ENCODE data around the gene EXOC3. TPM values are rescaled to one million over a fixed set of nuclear protein-coding genes. Genes with fewer than 3 reads are reported as not detected.
A peak's percentile ranks its signal among the peaks of the same experiment; 100 is the strongest.

Gene EXOC3
- 10 to 100 TPM; 38.6 to 53.7 TPM for total RNA-seq
- polyA plus RNA-seq (2013, experiment 1 of 2): 41.4 TPM
- 38.3 TPM for polyA plus RNA-seq (2013, experiment 2 of 2)
- long read RNA-seq, experiment 1, partial matches to known transcripts: 10 of 16 reads
- long read RNA-seq, experiment 1, other reads (novel, unspliced or antisense): 1 of 16 reads
- long read RNA-seq, experiment 2, partial matches to known transcripts: 6 of 18 reads
- long read RNA-seq, experiment 2, other reads (novel, unspliced or antisense): 7 of 18 reads
- long read RNA-seq, experiment 3, transcript EXOC3-209 (13 exons, 2,825 nt): major isoform, 20 of 36 reads
- long read RNA-seq, experiment 3, partial matches to known transcripts: 8 of 36 reads
- long read RNA-seq, experiment 3, other reads (novel, unspliced or antisense): 4 of 36 reads
- long read RNA-seq, experiment 4, partial matches to known transcripts: 6 of 8 reads
- long read RNA-seq, experiment 4, other reads (novel, unspliced or antisense): 1 of 8 reads

- H3K27ac Mint-ChIP-seq: peak within 1 kb of the TSS; percentile 85
- H3K27me3 ChIP-seq (ENCODE audit: control insufficient read depth, insufficient read depth, low read length, poor library complexity, severe bottlenecking): no peaks in the 10 kb centered on the region
- H3K4me3 ChIP-seq (ENCODE audit: low read length): peak within 1 kb of the TSS; percentile 97
- no peaks in the 10 kb centered on the region for H3K9me3 Mint-ChIP-seq
- peaks cover 16% of the 10 kb centered on the region for H3K36me3 Mint-ChIP-seq (ENCODE audit: low read depth)
- no peaks in the 10 kb centered on the region for H3K9me3 ChIP-seq (ENCODE audit: control insufficient read depth, low read length)
- peak within 1 kb of the TSS; percentile 16 for H3K27ac ChIP-seq (ENCODE audit: low read depth, low read length)
- peak within 1 kb of the TSS; percentile 87 for H3K4me3 Mint-ChIP-seq
- H3K4me1 Mint-ChIP-seq: peaks cover 4% of the 10 kb centered on the region
- peaks cover 11% of the 10 kb centered on the region for H3K36me3 ChIP-seq (ENCODE audit: control insufficient read depth, insufficient read depth, low read length)
- TF ChIP-seq CTCF (conservative IDR thresholded peaks at IDR 0.05): no peak
- H3K4me1 ChIP-seq (ENCODE audit: control insufficient read depth, insufficient read depth, low read length): peaks cover 6% of the 10 kb centered on the region
- DNase-seq: peak; percentile 89
- H3K9ac ChIP-seq (ENCODE audit: extremely low read depth, low read length, poor library complexity, severe bottlenecking): peak within 1 kb of the TSS; percentile 57
- H3K27me3 Mint-ChIP-seq (ENCODE audit: insufficient read depth): peaks cover 4% of the 10 kb centered on the region
- WGBS, 2 experiments (ENCODE audit: insufficient coverage in 1 of 2, insufficient read length in 1 of 2): 9 to 14% methylated on average over 39 to 73 of the region's 73 CpGs
Observed at GRCh38 chr5:442335-443238, at the start of gene EXOC3. Gene EXOC3 (plus strand): TSS chr5:443176. CDS start chr5:446206, 3,030 bp downstream.

- no peaks in the 10 kb centered on the region for H3K36me3 Mint-ChIP-seq (ENCODE audit: low read depth)
- no peaks in the 10 kb centered on the region for H3K27me3 ChIP-seq (ENCODE audit: control insufficient read depth, insufficient read depth, low read length, poor library complexity, severe bottlenecking)
- 83 to 86% methylated on average over 8 to 10 of the region's 10 CpGs for WGBS, 2 experiments (ENCODE audit: insufficient coverage in 1 of 2, insufficient read length in 1 of 2)
- no peak overlapping the region for H3K4me3 Mint-ChIP-seq
- H3K27me3 Mint-ChIP-seq (ENCODE audit: insufficient read depth): no peaks in the 10 kb centered on the region
- no peak for TF ChIP-seq CTCF (conservative IDR thresholded peaks at IDR 0.05)
- no peak overlapping the region for H3K9ac ChIP-seq (ENCODE audit: extremely low read depth, low read length, poor library complexity, severe bottlenecking)
- H3K27ac ChIP-seq (ENCODE audit: low read depth, low read length): no peak overlapping the region
- H3K27ac Mint-ChIP-seq: no peak overlapping the region
- no peaks in the 10 kb centered on the region for H3K36me3 ChIP-seq (ENCODE audit: control insufficient read depth, insufficient read depth, low read length)
- no peaks in the 10 kb centered on the region for H3K4me1 ChIP-seq (ENCODE audit: control insufficient read depth, insufficient read depth, low read length)
- no peaks in the 10 kb centered on the region for H3K9me3 Mint-ChIP-seq
- DNase-seq: peak; percentile 59
- H3K4me3 ChIP-seq (ENCODE audit: low read length): no peak overlapping the region
- H3K4me1 Mint-ChIP-seq: peaks cover 4% of the 10 kb centered on the region
- H3K9me3 ChIP-seq (ENCODE audit: control insufficient read depth, low read length): no peaks in the 10 kb centered on the region
Observed at GRCh38 chr5:393846-394275, 49.1 kb upstream of the EXOC3 start.

GRCh38 chr5:394671-395155 is 48.3 kb upstream of the EXOC3 start:
- no peaks in the 10 kb centered on the region for H3K36me3 ChIP-seq (ENCODE audit: control insufficient read depth, insufficient read depth, low read length)
- Mint-ChIP-seq H3K4me3 (no peak overlapping the region), H3K4me1 (peaks cover 4% of the 10 kb centered on the region), H3K36me3 (ENCODE audit: low read depth) (no peaks in the 10 kb centered on the region), H3K9me3 (no peaks in the 10 kb centered on the region), H3K27ac (no peak overlapping the region), H3K27me3 (ENCODE audit: insufficient read depth) (no peaks in the 10 kb centered on the region)
- WGBS, 2 experiments (ENCODE audit: insufficient coverage in 1 of 2, insufficient read length in 1 of 2): 89 to 95% methylated on average over 7 to 18 of the region's 18 CpGs
- H3K27me3 ChIP-seq (ENCODE audit: control insufficient read depth, insufficient read depth, low read length, poor library complexity, severe bottlenecking): peaks cover 5% of the 10 kb centered on the region
- no peak overlapping the region for H3K27ac ChIP-seq (ENCODE audit: low read depth, low read length)
- H3K4me1 ChIP-seq (ENCODE audit: control insufficient read depth, insufficient read depth, low read length): no peaks in the 10 kb centered on the region
- DNase-seq: no peak
- H3K9me3 ChIP-seq (ENCODE audit: control insufficient read depth, low read length): no peaks in the 10 kb centered on the region
- H3K9ac ChIP-seq (ENCODE audit: extremely low read depth, low read length, poor library complexity, severe bottlenecking): no peak overlapping the region
- H3K4me3 ChIP-seq (ENCODE audit: low read length): no peak overlapping the region
- no peak for TF ChIP-seq CTCF (conservative IDR thresholded peaks at IDR 0.05)
